Colonic mucosa (tissue), 4 donors: ENCODE results near the gene EPB41L1. TPM values are rescaled to one million over a fixed set of nuclear protein-coding genes. Genes with fewer than 3 reads are reported as not detected.

Experiments
- DNase-seq: peaks from one replicate; pipeline ENCODE4 v3.0.0-alpha.2; 2020
- H3K27ac ChIP-seq: fragments of 200-600 bp; one replicate; pipeline ENCODE4 v1.8.0; 2021
- H3K27me3 ChIP-seq: fragments of 200-600 bp; one replicate; pipeline ENCODE4 v1.8.0; 2021
- H3K36me3 ChIP-seq: fragments of 200-600 bp; one replicate; pipeline ENCODE4 v1.8.0; 2021
- H3K4me1 ChIP-seq: fragments of 200-600 bp; one replicate; pipeline ENCODE4 v1.8.0; 2021; ENCODE audit warnings: mild to moderate bottlenecking
- H3K4me3 ChIP-seq: fragments of 200-600 bp; one replicate; pipeline ENCODE4 v1.8.0; 2021
- H3K9ac ChIP-seq, 2 donors: one replicate each; pipeline ENCODE4 v1.7.0; 2013; ENCODE audit warnings: control low read depth in 2 of 2, low read depth in 2 of 2, low read length in 2 of 2
- H3K9me3 ChIP-seq: fragments of 200-600 bp; one replicate; pipeline ENCODE4 v1.8.0; 2021
- CTCF ChIP-seq: fragments of 200-600 bp; IDR thresholded peaks from one replicate; pipeline ENCODE4 v1.8.0; 2022; ENCODE audit warnings: antibody characterized with exemption, mild to moderate bottlenecking
- intact Hi-C: fragments of 100-400 bp; cut with DNase I; formaldehyde crosslinking; loops from one replicate; pipeline ENCODE4 v1.14.1; 2022
- total RNA-seq, 2 donors: library from RNA; stranded (reverse); fragmentation: NEBNext Ultra II Directional in 1 of 2; extraction: Animal tissue kit (Norgen Biotek cat#: 25700) in 1 of 2; gene quantifications; one replicate each; pipeline ENCODE4 v1.2.1, GENCODE V29; 2021
- donor health status: healthy.
- donor health status: DM: no; HTN: no; CAD: no.
- donor health status: DM: no; HTN: no; CAD: no.

Gene EPB41L1
- 10 to 100 TPM; 40.3 to 59.2 TPM for total RNA-seq

- Histone ChIP-seq H3K27ac (no peak within 1 kb of the TSS), H3K27me3 (no peaks in the 10 kb centered on the region), H3K4me3 (peak within 1 kb of the TSS; percentile 39), H3K9ac (peak within 1 kb of the TSS; percentile 21 to 77), H3K36me3 (no peaks in the 10 kb centered on the region), H3K4me1 (no peaks in the 10 kb centered on the region), H3K9me3 (no peaks in the 10 kb centered on the region)
- TF ChIP-seq CTCF, result no peak
- intact Hi-C loops, result loop anchor here (5.0 kb wide), 1 partner anchor 42 kb away; no protein-coding TSS in a partner anchor
- no peak for DNase-seq
These were observed at the start of gene EPB41L1 for GRCh38 chr20:36154700-36155628. TSS of gene EPB41L1 (plus strand) at chr20:36154740. CDS start at chr20:36173778, 19,038 bp downstream.

- Histone ChIP-seq H3K4me3 (no peak overlapping the region), H3K27me3 (no peaks in the 10 kb centered on the region), H3K27ac (no peak overlapping the region), H3K36me3 (no peaks in the 10 kb centered on the region), H3K9me3 (no peaks in the 10 kb centered on the region), H3K4me1 (peaks cover 6% of the 10 kb centered on the region), H3K9ac (peak overlapping the region in 1 of 2 donors; percentile 69)
- intact Hi-C loops, result no loop called here
- DNase-seq, result no peak
- TF ChIP-seq CTCF, result no peak
These were observed 49.7 kb upstream of the EPB41L1 start for GRCh38 chr20:36104856-36105255.

GRCh38 chr20:36105711-36106226 is 48.8 kb upstream of the EPB41L1 start:
- TF ChIP-seq CTCF, result no peak
- Histone ChIP-seq H3K4me1 (peaks cover 6% of the 10 kb centered on the region), H3K9ac (peak overlapping the region in 1 of 2 donors; percentile 69), H3K9me3 (no peaks in the 10 kb centered on the region), H3K27ac (peak overlapping the region; percentile 50), H3K4me3 (no peak overlapping the region), H3K27me3 (no peaks in the 10 kb centered on the region), H3K36me3 (no peaks in the 10 kb centered on the region)
- peak; percentile 65 for DNase-seq
- intact Hi-C loops, result no loop called here

GRCh38 chr20:36106606-36107005 is 47.9 kb upstream of the EPB41L1 start:
- no peak for TF ChIP-seq CTCF
- Histone ChIP-seq H3K9me3 (no peaks in the 10 kb centered on the region), H3K4me3 (no peak overlapping the region), H3K27me3 (no peaks in the 10 kb centered on the region), H3K9ac (peak overlapping the region in 1 of 2 donors; percentile 69), H3K36me3 (no peaks in the 10 kb centered on the region), H3K27ac (peak overlapping the region; percentile 50), H3K4me1 (peaks cover 12% of the 10 kb centered on the region)
- intact Hi-C loops, result no loop called here
- DNase-seq, result no peak

GRCh38 chr20:36107881-36108280 is 46.7 kb upstream of the EPB41L1 start:
- intact Hi-C loops, result no loop called here
- no peak overlapping the region for H3K4me3 ChIP-seq
- no peaks in the 10 kb centered on the region for H3K27me3 ChIP-seq
- TF ChIP-seq CTCF, result no peak
- DNase-seq, result no peak
- no peak overlapping the region for H3K9ac ChIP-seq
- H3K4me1 ChIP-seq, result peaks cover 15% of the 10 kb centered on the region
- no peaks in the 10 kb centered on the region for H3K9me3 ChIP-seq
- no peak overlapping the region for H3K27ac ChIP-seq
- H3K36me3 ChIP-seq, result no peaks in the 10 kb centered on the region
